NCI-H2081 treated with DMSO at 0.1 percent for 48 hours (cell line): Measurements from ENCODE around the gene FOXP4.

ENCODE experiments used
- DNase-seq: peaks from one replicate; lab custom pipeline; 2025; lab: John Stamatoyannopoulos, UW

Gene FOXP4

GRCh38 chr6:41565701-41566100 is 19.5 kb downstream of the FOXP4 start:
- DNase-seq = no peak

GRCh38 chr6:41566961-41567360 is 20.8 kb downstream of the FOXP4 start:
- DNase-seq = no peak

- no peak for DNase-seq
Measured at GRCh38 chr6:41567684-41568083, 21.5 kb downstream of the FOXP4 start.

- no peak for DNase-seq
Measured at GRCh38 chr6:41568202-41568584, 22.0 kb downstream of the FOXP4 start.

- DNase-seq = no peak
Measured at GRCh38 chr6:41568585-41569384, 22.6 kb downstream of the FOXP4 start.

GRCh38 chr6:41570259-41570615 is 24.1 kb downstream of the FOXP4 start:
- no peak for DNase-seq

- DNase-seq = no peak
Measured at GRCh38 chr6:41571021-41571780, 25.0 kb downstream of the FOXP4 start.

- DNase-seq = no peak
Measured at GRCh38 chr6:41572613-41573012, 26.4 kb downstream of the FOXP4 start.

- no peak for DNase-seq
Measured at GRCh38 chr6:41573276-41573675, 27.1 kb downstream of the FOXP4 start.

GRCh38 chr6:41573985-41574384 is 27.8 kb downstream of the FOXP4 start:
- DNase-seq = no peak

GRCh38 chr6:41575598-41575997 is 29.4 kb downstream of the FOXP4 start:
- DNase-seq = no peak

- no peak for DNase-seq
Measured at GRCh38 chr6:41576667-41577066, 30.5 kb downstream of the FOXP4 start.

GRCh38 chr6:41577356-41578216 is 31.4 kb downstream of the FOXP4 start:
- DNase-seq = peak; percentile 23

GRCh38 chr6:41578217-41579087 is 32.3 kb downstream of the FOXP4 start:
- no peak for DNase-seq

GRCh38 chr6:41579088-41579610 is 33.0 kb downstream of the FOXP4 start:
- no peak for DNase-seq

GRCh38 chr6:41580690-41581089 is 34.5 kb downstream of the FOXP4 start:
- DNase-seq = no peak

- no peak for DNase-seq
Measured at GRCh38 chr6:41581381-41581991, 35.3 kb downstream of the FOXP4 start.

GRCh38 chr6:41582540-41582939 is 36.4 kb downstream of the FOXP4 start:
- DNase-seq = no peak

- DNase-seq = no peak
Measured at GRCh38 chr6:41583565-41583964, 37.4 kb downstream of the FOXP4 start.

GRCh38 chr6:41584205-41584604 is 38.0 kb downstream of the FOXP4 start:
- no peak for DNase-seq

GRCh38 chr6:41584668-41585205 is 38.6 kb downstream of the FOXP4 start:
- no peak for DNase-seq
